Endothelial cell of umbilical vein (primary cell): ENCODE results near the gene SYTL5.

ENCODE experiments used
- EZH2 ChIP-seq: IDR thresholded peaks from 2 replicates; pipeline ENCODE4 v1.6.1; 2012; ENCODE audit warnings: borderline replicate concordance, low read depth, mild to moderate bottlenecking, moderate library complexity, low read length, inconsistent platforms; ENCODE audit not compliant: severe bottlenecking
- FOS ChIP-seq: IDR thresholded peaks from 2 replicates; pipeline ENCODE4 v1.6.1; 2011; ENCODE audit warnings: mild to moderate bottlenecking, low read length, moderate library complexity, borderline replicate concordance; ENCODE audit not compliant: insufficient read depth
- JUN ChIP-seq: IDR thresholded peaks from 2 replicates; pipeline ENCODE4 v1.6.1; 2011; ENCODE audit warnings: borderline replicate concordance, low read depth; ENCODE audit not compliant: insufficient read length, insufficient read depth
- MYC ChIP-seq: IDR thresholded peaks from one replicate; pipeline ENCODE4 v1.6.1; 2011; ENCODE audit warnings: mild to moderate bottlenecking, low read depth, low read length
- POLR2A ChIP-seq: IDR thresholded peaks from 2 replicates; pipeline ENCODE4 v1.6.1; 2012; ENCODE audit warnings: low read depth, mild to moderate bottlenecking, control low read depth, low read length
- POLR2AphosphoS5 ChIP-seq: IDR thresholded peaks from 2 replicates; pipeline ENCODE4 v1.6.1; 2012; ENCODE audit warnings: low read depth, mild to moderate bottlenecking, control low read depth, low read length, moderate library complexity; ENCODE audit not compliant: insufficient read depth
- TF ChIP-seq, protein P1 (sequence below), 2 donors: IDR thresholded peaks; 1 replicate in 1 of 2; 2 replicates in 1 of 2; pipeline ENCODE4 v1.5.1; 2011; ENCODE audit warnings: low read length in 2 of 2, mild to moderate bottlenecking in 2 of 2, moderate library complexity in 2 of 2, control low read depth in 1 of 2, inconsistent platforms in 1 of 2, low read depth in 1 of 2; ENCODE audit not compliant: insufficient read depth in 1 of 2; ENCODE audit errors: extremely low read depth in 1 of 2
- TF ChIP-seq, protein P2 (sequence below): IDR thresholded peaks from 2 replicates; pipeline ENCODE4 v1.6.1; 2011; ENCODE audit not compliant: insufficient read depth, insufficient read length

DNA sequence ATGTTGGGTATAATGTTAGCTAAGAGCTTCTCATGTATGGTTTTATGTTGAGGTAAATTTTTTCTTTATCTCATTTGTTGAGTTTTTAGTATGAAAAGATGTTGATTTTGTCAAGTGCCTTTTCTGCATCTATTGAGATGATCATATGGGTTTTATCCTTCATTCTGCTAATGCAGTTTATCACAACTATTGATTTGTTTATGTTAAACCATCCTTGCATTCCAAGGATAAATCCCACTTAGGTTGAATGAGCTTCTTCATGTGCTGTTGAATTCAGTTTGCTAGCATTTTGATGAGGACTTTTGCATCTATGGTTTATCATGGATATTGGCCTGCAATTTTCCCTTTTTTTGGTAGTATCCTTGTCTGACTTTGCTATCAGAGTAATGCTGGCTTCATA lies 93.3 kb downstream of the SYTL5 start:
- TF ChIP-seq, protein P1, sequence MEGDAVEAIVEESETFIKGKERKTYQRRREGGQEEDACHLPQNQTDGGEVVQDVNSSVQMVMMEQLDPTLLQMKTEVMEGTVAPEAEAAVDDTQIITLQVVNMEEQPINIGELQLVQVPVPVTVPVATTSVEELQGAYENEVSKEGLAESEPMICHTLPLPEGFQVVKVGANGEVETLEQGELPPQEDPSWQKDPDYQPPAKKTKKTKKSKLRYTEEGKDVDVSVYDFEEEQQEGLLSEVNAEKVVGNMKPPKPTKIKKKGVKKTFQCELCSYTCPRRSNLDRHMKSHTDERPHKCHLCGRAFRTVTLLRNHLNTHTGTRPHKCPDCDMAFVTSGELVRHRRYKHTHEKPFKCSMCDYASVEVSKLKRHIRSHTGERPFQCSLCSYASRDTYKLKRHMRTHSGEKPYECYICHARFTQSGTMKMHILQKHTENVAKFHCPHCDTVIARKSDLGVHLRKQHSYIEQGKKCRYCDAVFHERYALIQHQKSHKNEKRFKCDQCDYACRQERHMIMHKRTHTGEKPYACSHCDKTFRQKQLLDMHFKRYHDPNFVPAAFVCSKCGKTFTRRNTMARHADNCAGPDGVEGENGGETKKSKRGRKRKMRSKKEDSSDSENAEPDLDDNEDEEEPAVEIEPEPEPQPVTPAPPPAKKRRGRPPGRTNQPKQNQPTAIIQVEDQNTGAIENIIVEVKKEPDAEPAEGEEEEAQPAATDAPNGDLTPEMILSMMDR (IDR thresholded peaks at IDR 0.05; ENCODE audit: extremely low read depth in 1 of 2, insufficient read depth in 1 of 2, low read depth in 1 of 2, low read length in 2 of 2) = no peak
- TF ChIP-seq EZH2 (no peak), POLR2A (no peak), POLR2AphosphoS5 (no peak), MYC (no peak), FOS (no peak), JUN (no peak)
- TF ChIP-seq, protein P2, sequence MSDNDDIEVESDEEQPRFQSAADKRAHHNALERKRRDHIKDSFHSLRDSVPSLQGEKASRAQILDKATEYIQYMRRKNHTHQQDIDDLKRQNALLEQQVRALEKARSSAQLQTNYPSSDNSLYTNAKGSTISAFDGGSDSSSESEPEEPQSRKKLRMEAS = no peak
